Gastrocnemius medialis (tissue), 4 donors: ENCODE measurements around the gene CDC34.

Experiments used
- POLR2A ChIP-seq, 2 donors: fragments of 450-650 bp; IDR thresholded peaks; one replicate each; pipeline ENCODE4 v1.6.1; 2017; ENCODE audit warnings: antibody characterized with exemption in 2 of 2, mild to moderate bottlenecking in 2 of 2, moderate library complexity in 2 of 2
- TF ChIP-seq, protein P1 (sequence below), 5 experiments: fragments of 450-650 bp in 3 of 5; fragments of 200-600 bp in 2 of 5; sonication (generic) in 2 of 5; IDR thresholded peaks in 4 of 5; conservative IDR thresholded peaks in 1 of 5; 1 replicate in 4 of 5; 2 replicates in 1 of 5; pipeline ENCODE4 v1.5.1; 2016 to 2019; ENCODE audit warnings: antibody characterized with exemption in 5 of 5, mild to moderate bottlenecking in 3 of 5, moderate library complexity in 3 of 5

GRCh38 chr19:540867-541637, 9.5 kb downstream of the CDC34 start:
- TF ChIP-seq, protein P1, sequence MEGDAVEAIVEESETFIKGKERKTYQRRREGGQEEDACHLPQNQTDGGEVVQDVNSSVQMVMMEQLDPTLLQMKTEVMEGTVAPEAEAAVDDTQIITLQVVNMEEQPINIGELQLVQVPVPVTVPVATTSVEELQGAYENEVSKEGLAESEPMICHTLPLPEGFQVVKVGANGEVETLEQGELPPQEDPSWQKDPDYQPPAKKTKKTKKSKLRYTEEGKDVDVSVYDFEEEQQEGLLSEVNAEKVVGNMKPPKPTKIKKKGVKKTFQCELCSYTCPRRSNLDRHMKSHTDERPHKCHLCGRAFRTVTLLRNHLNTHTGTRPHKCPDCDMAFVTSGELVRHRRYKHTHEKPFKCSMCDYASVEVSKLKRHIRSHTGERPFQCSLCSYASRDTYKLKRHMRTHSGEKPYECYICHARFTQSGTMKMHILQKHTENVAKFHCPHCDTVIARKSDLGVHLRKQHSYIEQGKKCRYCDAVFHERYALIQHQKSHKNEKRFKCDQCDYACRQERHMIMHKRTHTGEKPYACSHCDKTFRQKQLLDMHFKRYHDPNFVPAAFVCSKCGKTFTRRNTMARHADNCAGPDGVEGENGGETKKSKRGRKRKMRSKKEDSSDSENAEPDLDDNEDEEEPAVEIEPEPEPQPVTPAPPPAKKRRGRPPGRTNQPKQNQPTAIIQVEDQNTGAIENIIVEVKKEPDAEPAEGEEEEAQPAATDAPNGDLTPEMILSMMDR (IDR thresholded peaks at IDR 0.05 in 4 of 5, conservative IDR thresholded peaks at IDR 0.05 in 1 of 5): no peak
- TF ChIP-seq POLR2A (IDR thresholded peaks at IDR 0.05): no peak
